MM.1S (cell line): ENCODE measurements around the gene ZBTB11.

ENCODE experiments used
- CTCF ChIP-seq: fragments of 300-600 bp; sonication (generic); IDR thresholded peaks from 2 replicates; pipeline ENCODE4 v1.5.1; 2016; ENCODE audit warnings: antibody characterized with exemption, low read length, mixed read lengths
- EZH2 ChIP-seq: fragments of 300-600 bp; sonication (generic); optimal IDR thresholded peaks from 2 replicates; pipeline ENCODE3; 2017; ENCODE audit warnings: low read depth, mild to moderate bottlenecking, antibody characterized with exemption, low read length, mixed read lengths

- TF ChIP-seq CTCF: no peak
- TF ChIP-seq EZH2: no peak
These were observed 47.6 kb upstream of the ZBTB11 start, which contains the start of gene CEP97 for GRCh38 chr3:101724329-101725193.
